ENCODE data around the gene GALT.

Gene GALT

DNA sequence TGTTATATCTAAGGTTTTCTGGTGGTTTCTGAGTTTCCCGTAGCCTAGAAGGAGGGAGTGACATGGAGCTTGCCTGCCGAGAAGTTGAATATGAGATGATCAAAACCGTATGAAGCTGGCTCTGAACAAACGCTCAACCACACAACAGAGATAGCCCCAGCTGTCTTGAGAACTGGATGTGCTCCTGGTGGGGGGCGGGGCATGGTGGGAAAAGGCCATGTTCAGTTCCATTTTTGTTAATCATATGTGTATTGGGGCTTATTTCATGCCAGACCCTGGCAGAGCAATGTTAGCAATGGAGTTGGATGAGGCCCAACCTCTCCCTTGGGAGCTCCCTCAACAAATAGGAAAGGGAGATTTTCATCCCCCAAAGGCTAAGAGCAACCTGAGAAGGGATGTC is 39.8 kb downstream of the GALT start:
- no peak for DNase-seq

DNA sequence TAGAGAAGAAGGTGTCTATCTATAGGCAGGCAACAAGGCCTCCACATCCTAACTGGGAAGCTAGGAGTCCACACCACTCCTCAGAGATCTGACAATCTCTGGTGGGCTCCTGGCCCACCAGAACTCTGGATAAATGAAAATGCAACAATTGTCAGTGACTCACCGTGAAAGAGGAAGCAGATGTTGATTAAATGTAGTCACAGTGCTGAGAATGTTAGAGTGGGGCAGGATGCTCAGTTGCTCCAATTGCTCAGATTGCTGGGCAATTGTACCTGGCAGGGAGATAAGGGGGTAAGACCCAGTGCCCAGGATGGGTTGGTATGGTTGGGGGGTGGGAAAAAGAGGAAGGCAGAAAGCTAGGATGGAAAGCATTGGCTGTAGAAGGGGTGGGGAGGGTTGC is 40.3 kb downstream of the GALT start:
- no peak for DNase-seq

- no peak for DNase-seq
These were observed 41.0 kb downstream of the GALT start for GRCh38 chr9:34687276-34688030.

GRCh38 chr9:34688329-34689115 is 42.0 kb downstream of the GALT start:
- DNase-seq: no peak

- DNase-seq: no peak
These were observed 42.6 kb downstream of the GALT start for GRCh38 chr9:34689116-34689470.

GRCh38 chr9:34689512-34689911 is 43.0 kb downstream of the GALT start:
- no peak for DNase-seq

DNA sequence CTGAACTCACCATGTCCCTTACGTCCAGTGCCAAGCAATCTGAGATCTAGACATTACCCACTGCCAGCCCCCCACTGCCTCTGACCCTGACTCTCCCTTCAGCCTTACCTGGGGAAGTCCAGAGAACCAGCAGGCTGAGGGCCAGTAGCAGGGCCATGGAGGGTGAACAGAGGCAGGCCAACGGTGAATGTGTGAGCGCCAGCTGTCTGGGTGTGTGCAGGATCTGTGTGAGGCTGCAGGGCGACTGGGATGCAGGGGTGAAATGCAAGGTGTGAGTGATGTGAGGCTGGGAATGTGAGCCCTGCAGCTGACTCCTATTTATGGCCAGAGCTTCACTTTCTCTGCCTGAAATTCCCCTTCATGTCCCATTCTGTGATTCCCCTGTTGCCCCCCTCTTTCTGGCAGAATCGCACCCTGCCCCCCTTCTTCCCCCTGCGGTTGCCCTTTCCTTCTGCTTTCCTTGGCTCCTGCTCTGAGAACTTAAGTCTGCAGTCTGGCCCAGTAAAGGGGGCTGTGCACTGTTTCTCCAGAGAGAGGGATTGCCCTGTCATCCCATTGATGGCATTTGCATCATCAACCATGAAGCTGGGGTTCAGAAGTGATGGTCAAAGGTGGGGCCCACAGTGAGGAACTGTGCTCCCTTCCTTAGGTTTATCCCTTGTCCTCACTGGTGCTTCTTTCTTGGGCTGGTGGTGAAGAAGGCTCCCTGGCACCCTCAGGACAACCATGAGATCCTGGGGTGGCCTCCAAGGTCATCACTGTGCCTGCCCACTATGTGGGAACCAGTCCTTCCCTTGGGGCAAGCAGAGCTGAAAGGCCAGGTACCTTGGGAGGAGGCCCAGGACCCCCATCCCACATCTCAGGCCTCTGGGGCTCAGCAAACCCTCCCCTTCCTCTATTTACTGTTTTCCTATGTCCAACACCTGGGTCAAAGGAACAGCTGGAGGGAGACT is 44.8 kb downstream of the GALT start, which contains the start of gene CCL19:
CCL19 (minus strand) TSS at position 294 of the 953 bp plus-strand sequence; CDS start at position 157, 137 bp downstream.
- no peak for DNase-seq

GRCh38 chr9:34691936-34692315 is 45.5 kb downstream of the GALT start:
- DNase-seq: no peak

- DNase-seq: no peak
These were observed 47.1 kb downstream of the GALT start for GRCh38 chr9:34693560-34693959.

DNA sequence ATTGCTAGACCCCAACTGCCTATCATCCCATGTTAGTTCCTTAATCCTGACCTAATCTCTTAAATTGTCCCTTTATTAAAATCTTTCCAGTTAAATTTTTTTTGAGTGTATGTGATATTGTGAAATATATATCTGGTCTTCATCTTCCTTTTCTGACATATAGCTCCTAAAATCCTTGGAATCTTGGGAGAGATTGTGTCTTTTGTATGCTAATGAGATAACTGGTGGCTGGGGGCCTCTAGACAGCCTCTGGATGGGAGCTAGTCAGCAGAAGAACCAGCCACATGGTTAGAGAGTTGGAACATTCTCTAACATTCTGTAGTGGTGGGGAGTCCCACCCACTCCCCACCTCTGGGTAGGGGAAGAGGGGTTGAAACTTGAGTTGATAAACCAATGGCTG is 48.3 kb downstream of the GALT start:
- DNase-seq: no peak
